GM18517 (cell line): ENCODE measurements around the gene SASH1.

Experiments
- ATAC-seq: cut with Tn5 transposase; IDR thresholded peaks from one replicate; pipeline ENCODE4 v1.9.1; 2021; ENCODE audit warnings: mild to moderate bottlenecking, moderate library complexity; ENCODE audit not compliant: unreplicated experiment

SASH1 gene

DNA sequence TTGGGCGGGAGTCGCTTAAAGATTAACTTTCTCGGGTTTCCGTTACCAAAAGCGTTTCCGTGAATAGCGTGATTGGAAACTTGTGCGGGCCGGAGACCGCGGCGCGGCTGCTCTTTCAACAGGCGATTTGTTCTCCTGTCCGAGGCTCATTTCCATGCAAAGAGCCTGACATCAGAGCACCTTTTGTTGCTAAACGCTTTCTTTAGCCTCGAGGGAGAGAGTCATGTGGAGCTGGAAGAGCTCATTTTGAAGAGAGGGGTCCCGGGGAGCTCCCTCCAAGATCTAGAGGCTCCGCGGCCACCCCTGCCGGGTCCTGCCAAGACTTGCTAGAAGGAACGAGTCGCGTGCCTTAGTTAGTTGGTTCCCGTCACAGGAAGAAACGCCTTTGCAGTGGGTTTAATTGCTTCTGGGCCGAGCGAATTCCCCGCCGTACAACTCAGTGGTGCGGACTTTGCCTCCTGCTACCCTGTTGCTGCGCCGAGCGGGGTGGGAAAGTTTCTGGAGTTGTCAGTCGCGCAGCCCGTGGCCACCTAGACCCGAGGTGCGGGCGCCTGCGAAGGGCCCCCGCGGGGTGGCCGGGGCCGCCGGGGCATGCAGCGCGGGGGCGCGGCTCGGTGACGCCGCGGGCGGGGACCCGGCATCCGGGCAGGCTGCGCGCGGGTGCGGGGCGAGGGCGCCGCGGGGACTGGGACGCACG is at the start of gene SASH1:
SASH1 (plus strand) TSS at position 489 of the 697 bp plus-strand sequence. CDS start 230 bp downstream, outside the sequence.
- ATAC-seq = peak; percentile 72

DNA sequence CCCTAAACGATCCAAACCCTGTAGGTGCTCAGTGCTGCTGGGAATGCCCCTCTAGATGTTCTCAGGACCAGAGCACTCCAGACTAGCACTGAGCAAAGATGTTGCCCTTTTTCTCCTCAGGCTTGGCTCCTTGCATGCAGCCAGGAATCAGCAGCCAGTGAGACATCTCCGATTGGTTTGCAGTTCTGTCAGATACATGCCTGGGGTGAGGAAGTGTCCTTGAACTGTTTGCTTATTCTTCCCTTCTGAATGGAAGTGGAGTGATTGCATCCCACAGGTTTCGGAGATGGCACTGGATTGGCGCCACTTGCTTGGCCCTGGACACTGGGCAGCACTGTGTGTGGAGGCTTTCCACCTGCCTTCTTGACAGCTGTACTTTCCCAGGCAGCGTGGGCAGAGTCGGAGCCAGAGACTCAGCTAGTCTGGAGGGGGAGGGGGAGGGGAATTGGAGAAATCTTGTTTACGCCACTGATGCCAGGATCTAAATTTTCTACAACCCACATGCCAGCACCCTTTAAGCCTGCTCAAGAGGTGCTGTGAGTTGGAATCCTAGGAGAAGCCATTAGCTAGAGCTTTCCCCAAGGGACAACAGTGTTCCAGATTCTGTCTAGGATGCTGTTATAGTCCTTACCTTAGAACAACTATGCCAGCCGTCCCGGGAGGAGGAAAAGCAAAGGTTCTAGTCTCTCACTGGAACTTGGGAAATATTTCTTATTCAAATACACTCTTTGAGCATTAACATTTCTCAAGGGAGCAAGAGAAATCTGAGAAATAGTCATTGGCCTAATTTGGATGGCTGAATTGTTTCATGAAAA is 49.2 kb upstream of the SASH1 start:
- ATAC-seq = no peak

DNA sequence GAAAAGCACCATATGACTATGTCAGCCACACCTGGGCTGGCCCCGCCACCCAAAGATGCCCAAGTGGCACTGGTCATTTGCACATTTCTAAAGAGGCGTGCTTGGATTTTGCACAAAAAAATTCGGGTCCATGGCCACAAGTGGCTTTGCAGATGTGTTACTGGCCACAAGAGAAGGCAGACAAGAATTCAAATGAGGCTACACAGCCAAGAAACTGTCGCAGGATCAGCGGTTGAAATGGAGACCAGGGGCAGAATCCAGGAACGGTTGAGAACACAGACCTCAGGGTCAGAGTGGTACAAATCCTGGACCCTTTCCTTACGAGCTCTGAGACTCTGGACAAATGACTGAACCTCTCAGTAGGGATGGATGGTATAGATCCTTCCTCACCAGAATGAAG is 48.6 kb upstream of the SASH1 start:
- ATAC-seq = no peak

DNA sequence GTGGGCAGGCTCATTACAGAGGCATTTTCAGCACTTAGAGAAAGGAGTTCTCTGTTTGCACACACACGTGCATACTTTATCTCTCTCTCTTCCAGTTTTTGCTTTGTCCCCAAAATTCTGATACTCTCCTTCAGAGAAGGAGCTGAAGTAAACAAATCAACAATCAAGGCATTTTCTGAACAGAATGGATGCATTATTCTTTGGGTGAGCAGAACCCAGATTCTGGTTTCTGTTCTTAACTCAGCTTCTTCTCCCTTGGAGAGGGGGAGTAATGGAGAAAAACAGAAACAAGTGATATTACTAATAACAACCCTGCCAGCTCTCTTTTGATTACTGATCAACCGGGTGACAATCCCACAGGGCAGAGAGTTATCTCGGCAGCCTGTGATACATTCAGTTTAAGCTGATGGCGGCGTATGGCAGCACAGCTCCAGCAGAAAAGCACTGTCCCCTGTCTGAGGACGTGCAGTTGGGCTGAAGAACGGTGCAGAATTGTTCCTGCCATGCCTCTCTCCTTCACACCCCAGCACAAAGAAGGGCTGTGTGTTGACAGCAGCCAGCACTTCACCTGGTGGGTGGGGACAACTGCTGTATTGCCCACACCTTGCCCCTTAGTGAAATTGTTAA is 47.3 kb upstream of the SASH1 start:
- ATAC-seq = no peak

DNA sequence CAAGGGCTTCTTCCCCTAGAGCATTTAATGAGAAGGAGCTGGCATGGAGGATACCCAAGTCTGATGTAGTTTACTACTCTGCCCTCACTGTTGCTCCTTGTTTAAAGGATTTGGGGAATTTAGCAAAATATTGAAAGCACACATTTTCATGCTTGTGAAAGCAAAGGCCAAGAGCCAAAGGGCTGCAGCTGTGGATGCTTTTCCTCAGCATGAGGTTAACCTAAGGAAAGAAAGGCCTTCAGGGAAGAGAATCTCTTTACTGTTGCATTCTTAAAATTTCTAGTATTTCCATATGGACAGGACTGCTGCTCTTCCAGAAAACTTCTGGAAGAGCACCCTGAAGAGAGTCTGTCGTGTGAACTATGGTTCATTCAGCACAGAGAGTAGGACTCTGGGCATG is 45.9 kb upstream of the SASH1 start:
- no peak for ATAC-seq

DNA sequence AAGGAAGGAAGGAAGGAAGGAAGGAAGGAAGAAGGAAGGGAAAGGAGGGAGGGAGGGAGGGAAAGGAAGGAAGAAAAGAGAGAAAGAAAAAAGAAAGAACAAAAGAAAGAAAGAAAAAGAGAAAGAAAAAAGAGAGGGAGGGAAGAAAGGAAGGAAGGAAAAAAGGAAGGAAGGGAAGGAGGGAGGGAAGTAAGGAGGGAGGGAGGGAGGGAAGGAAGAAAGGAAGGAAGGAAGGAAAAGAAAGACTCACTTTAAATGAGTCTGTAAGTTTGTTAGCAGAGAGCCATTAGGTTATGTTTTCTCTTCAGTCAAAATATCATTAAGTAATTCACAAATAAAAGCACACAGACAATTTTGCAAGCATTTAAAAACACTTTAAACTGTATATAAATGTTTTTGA is 44.0 kb upstream of the SASH1 start:
- no peak for ATAC-seq

DNA sequence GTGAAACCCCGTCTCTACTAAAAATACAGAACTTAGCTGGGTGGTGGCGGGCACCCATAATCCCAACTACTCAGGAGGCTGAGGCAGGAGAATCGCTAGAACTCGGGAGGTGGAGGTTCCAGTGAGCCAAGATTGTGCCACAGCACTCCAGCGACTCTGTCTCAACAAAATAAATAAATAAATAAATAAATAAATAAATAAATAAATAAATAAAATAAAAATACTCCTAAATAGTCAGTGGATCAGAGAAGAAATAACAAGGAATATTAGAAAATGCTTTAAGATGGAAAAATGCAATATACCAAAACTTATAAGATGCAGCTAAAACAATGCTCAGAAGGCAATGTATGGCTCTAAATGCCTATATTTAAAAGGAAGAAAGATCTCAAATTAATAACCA is 39.0 kb upstream of the SASH1 start:
- ATAC-seq = no peak

DNA sequence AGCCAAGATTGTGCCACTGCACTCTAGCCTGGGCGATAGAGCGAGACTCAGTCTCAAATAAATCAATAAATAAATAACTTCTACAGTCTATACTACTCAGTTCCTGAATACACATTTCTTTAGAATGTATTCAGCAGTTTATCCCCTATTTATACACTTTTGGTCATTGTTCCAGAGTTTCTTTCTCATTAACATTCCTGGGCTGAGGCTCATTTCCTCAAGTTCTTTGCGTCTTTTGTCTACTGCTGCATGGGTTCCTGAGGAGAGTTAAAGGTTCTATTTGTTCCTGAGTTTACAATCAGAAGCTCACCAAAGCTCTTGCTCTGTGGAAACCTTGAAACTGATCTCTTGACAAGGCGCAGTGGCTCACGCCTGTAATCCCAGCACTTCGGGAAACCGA is 37.7 kb upstream of the SASH1 start:
- ATAC-seq = no peak

DNA sequence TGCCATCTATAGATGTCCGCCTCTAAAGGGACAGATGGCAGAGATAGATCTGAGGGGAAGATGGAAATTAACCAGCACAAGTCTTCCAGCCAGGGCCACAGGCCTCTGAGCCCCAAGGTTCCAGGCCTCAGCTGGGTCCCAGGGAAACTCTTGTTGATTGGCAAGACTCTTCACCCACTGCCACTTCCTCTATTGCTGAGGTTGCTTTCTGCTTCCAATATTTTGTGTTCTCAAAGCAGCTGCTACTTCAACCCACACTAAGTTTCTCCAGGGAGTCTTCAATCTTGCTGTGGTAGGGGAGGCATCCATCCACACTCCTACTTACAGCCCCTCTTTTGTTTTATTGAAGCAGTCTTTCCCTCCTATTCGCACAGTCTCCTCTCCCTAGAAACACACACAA is 36.4 kb upstream of the SASH1 start:
- no peak for ATAC-seq

- ATAC-seq = no peak
Observed at GRCh38 chr6:148307405-148307804, 35.2 kb upstream of the SASH1 start.

DNA sequence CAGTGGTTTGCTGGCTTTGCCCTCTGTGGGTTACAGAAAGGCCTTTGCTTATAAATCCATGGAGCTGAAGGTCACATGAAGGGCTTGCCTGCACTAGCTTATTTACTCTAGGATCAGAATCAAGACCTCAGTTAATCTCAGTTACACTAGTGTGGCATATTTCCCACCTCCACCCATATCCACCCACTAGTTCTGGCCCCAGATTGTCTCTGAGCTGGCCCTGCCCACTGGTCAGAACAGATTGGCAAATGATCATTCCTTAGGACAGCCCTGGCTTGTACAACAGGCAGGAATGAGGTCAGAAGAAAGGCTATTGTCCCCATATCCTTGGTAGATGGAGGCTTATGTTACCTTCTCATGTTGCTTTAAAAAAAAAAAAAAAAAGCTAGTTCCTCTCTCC is 33.3 kb upstream of the SASH1 start:
- ATAC-seq = no peak

- no peak for ATAC-seq
Observed at GRCh38 chr6:148311966-148312669, 30.5 kb upstream of the SASH1 start.

DNA sequence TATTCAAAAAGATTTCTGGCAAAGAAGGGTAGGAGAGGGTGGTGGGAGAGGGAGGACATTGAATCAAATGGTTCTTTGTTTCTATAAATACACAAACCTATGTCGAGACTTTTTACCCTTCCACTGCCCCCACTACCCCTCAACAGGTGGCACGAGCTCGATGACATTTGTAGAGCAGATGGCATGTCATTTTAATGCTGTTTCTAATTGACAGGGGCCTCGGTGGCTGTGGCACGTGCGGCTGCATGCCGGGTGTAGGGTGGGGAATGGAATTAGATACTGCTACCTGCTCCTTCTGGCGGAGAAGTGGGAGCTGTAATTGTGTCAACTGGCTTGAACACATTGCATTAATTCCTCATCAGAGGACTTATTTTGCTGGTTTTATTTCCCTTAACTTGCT is 29.1 kb upstream of the SASH1 start:
- ATAC-seq = no peak

DNA sequence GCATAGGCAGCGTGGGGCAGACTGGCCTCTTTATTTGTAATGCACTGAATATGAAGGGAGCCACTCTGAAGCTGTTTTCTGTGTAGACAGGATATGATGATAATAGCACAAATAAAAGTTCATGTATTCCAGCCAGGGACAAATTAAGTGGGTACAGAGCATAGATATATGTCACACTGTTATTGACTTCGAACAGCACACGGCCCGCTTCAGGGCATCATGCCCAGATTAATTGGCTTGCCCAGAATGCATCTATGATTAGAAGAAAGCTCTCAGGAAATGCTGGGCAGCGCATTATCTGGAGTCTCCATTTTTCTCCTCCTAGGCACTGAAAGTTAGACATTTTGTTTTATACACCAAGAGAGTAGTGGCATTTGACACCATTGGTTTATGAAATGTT is 26.3 kb upstream of the SASH1 start:
- no peak for ATAC-seq

DNA sequence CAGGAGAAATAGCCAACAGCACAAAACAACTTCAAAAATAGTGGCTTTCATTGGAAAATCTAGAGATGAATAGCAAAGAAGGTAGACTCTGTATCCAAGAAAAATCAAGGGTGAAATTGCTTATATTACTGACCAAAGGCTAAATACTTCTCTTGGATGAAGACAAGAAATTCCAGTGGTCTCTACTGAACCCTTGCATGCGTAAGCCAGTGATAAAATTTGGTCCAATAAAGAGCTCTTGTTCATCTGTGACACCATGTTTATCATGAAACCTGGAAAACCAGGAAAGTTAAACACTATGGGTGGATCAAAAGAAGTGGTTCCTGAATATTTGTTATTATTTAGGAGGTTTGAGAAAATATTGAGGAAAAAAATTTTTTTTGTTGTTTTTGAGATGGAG is 25.6 kb upstream of the SASH1 start:
- ATAC-seq = no peak

DNA sequence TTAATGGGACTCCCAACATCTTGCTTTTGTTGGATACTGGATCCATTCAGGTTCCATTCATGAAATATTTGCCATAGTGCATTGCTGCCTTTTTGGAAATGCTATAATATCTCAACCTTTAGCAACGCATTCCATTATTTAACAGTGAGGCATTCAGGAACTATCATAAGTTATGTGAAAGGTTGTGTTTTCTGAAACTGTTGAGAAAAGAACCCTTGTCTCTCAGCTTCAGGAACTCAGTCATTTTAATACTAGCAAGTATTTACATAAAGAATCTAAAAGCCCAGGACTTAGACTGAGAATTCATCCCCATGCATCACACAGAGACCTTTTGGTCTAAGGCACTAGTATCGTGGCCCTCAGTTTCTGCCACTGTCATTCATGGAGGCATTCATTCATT is 24.9 kb upstream of the SASH1 start:
- ATAC-seq = no peak

DNA sequence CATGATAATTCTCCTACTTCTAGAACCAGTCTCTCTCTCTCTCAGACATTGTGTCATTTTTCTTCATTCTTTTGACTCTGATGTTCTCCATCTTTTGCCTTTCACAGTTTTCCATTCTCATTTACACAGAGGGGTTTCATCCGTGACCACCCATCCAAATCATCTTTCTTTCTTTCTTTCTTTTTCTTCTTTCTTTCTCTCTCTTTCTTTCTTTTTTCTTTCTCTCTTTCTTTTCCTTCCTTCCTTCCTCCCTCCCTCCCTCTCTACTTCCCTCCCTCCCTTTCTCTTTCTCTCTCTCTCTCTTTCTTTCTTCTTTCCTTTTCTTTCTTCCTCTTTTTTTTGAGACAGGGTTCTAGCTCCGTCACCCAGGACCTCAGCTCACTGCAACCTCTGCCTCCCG is 19.9 kb upstream of the SASH1 start:
- no peak for ATAC-seq

DNA sequence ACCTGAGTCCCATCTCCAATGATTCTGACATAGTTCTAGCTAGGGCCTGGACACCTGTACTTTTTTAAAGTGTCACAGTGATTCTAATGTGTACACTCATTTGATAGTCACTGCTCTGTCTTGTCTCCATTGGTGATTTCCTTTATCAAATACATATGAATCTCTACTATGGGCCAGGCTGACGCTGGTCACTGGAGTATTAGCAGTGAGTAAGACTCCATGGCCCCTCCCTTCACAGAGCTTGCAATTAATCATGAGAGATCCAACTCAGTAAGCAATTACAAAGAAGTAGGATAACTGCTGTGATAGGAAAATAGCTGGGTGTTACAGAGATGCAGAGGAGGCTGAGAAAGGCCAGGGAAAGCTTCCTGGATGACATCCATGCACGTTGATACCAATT is 19.3 kb upstream of the SASH1 start:
- ATAC-seq = no peak

DNA sequence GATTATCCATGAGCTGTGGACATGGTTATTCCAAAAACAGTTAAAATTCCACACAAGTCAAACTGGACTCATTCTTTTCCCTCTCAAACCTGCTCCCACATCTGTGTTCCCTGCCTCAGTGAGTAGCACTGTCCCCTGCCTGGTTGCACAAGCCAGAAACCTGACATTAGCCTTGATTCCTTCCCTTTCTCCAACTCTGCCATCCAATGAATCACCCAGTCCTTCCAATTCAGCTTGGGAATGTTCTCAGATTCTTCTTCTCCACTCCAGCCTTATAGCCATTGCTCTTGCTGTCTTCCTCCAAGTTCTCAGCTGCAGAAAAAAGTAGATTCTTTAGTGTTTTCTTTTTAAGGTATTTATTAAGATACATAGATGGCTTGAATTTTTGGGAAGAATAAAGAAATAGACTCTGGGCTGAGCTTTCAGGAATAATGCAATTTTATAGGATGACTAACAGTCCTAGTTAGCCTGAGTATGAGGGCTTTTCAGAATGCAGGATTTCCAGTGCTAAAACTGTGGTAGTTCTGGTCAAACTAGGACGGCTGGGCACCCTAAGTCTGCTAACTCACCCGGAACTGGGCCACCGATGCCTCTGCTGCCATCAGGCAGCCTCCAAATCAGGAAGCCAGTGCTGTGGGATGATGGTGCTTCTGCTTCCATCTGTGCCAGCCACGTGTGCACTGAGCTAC is 18.2 kb upstream of the SASH1 start:
- no peak for ATAC-seq

DNA sequence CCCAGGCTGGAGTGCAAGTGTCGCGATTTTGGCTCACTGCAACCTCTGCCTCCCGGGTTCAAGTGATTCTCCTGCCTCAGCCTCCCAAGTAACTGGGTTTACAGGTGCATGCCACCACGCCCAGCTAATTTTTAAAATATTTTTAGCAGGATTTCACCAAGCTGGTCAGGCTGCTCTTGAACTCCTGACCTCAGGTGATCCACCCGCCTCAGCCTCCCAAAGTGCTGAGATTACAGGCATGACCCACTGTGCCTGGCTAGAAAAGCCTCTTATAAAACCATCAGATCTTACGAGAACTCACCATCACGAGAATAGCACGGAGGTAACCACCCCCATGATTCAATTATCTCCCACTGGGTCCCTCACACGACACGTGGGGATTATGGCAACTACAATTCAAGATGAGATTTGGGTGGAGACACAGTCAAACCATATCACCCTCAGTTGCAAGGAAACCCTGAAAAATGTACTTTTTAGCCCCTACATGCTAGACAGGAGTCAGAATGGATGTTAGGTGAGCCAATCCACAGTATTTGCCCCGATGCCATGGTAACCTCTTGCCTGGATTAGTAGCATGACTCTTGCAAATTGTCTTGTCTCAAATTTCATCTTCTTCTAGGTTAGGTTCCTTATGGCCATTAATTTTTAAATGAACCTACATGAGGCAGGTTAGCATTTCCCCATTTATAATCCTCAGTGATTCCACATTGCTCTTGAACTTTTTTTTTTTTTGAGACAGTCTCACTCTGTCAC is 17.1 kb upstream of the SASH1 start:
- no peak for ATAC-seq
